Right ventricle myocardium inferior (tissue), 1 donor: ENCODE results near the gene PIK3R1. TPM values are rescaled to one million over a fixed set of nuclear protein-coding genes. Genes with fewer than 3 reads are reported as not detected.

ENCODE experiments used
- ATAC-seq: fragments of 200-7000 bp; cut with Tn5 transposase; one replicate; pipeline ENCODE4 v1.9.1; 2020; ENCODE audit warnings: mild to moderate bottlenecking, moderate library complexity
- DNase-seq: peaks from one replicate; pipeline ENCODE4 v3.0.0; 2021; ENCODE audit errors: missing footprints
- intact Hi-C: fragments of 100-400 bp; cut with DNase I; formaldehyde crosslinking; loops from one replicate; pipeline ENCODE4 v1.11.0; 2022
- total RNA-seq: library from RNA; stranded (reverse); fragmentation: NEBNext Ultra II Directional; extraction: Animal tissue kit (Norgen Biotek cat#: 25700); gene quantifications from one replicate; pipeline ENCODE4 v1.2.1, GENCODE V29; 2021
- donor health status: DM: no; HTN: yes; CAD: no; lungs with severe emphysema.

PIK3R1 gene
- total RNA-seq, 1 donor from 2014 or later, result 113 TPM

DNA sequence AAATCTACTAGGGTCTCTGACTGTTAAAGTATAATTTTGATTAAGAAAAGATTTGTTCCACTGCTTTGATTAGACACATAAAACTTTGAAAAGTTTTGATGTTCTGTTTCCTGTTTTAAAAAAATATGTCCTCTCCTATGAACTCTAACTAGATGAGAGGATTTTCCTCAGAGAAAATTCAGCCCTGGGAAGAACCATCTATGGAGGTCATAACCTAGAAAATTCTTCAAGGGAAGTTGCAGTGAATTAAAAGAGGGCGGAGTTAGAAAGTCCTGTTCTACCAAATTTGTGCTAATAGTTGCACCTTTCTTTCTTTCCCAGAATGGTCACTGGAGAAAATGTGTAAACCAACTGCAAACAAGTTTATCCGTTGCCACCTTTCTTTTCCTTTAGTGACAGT is 27.7 kb downstream of the PIK3R1 start:
- intact Hi-C loops, result no loop called here
- ATAC-seq (no peak), DNase-seq (no peak)

DNA sequence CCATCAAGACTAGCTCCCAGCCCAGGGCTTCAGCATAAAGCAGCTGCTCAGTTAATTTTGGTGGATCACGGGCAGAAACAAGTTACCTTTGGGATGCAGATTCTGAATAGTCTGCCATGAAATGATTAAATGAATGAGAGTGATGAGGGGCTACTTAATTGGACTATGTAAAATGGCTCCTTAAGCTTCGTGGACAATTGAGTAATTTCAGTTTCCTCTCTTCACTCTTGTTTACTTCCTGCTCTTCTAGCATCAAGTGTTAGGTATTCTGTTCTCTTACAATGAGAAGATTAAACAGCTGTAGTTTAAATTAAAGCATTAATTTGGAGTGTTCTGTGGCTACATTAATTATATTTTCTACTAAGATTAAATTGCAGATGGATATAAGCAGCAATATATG is 28.1 kb downstream of the PIK3R1 start:
- DNase-seq, result no peak
- intact Hi-C loops, result no loop called here

GRCh38 chr5:68245319-68245718 is 29.8 kb downstream of the PIK3R1 start:
- intact Hi-C loops, result no loop called here
- DNase-seq, result no peak
- no peak for ATAC-seq

More for the DNA sequence above, 28.1 kb downstream of the PIK3R1 start:
- ATAC-seq, result no peak

DNA sequence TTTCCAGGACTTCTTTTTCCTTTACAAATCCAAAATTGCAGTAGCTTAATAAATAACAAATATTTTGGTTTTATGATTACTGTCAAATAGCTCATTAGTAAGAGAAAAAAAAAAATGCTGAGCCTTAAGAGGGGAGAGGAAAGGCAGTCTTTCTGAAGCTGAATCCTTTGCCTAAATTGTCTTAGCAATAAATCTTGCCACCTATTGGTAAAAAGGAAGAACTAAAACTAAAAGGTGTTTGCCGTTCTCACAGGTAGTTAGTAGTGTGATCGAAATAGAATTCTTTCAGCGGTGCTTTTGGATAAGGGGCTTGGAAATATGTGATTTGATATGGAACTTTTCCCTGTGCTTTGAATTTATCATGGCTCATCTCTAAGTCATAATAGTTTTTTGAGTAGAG is 31.2 kb downstream of the PIK3R1 start:
- ATAC-seq (no peak), DNase-seq (no peak)
- intact Hi-C loops, result no loop called here

DNA sequence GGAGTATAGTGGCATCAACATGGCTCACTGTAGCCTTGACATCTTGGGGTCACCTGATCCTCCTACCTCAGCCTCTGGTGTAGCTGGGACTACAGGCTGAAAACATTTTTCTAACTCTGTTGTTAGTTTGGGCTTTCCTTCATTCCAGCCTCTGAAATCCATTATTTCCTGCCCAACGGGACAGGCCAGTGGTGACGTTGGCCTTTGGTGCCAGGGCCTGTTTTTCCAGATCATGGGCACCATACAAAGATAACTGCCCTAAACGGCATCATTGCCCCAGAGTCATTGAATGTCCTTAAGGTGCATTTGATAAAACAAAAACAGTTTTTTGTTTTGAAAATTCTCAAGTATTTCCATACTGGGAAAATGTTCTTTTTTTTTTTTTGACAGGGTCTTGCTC is 32.1 kb downstream of the PIK3R1 start:
- DNase-seq (no peak), ATAC-seq (no peak)
- intact Hi-C loops, result no loop called here

- intact Hi-C loops, result no loop called here
- no peak for ATAC-seq
- no peak for DNase-seq
Measured at GRCh38 chr5:68248896-68249295, 33.3 kb downstream of the PIK3R1 start.

DNA sequence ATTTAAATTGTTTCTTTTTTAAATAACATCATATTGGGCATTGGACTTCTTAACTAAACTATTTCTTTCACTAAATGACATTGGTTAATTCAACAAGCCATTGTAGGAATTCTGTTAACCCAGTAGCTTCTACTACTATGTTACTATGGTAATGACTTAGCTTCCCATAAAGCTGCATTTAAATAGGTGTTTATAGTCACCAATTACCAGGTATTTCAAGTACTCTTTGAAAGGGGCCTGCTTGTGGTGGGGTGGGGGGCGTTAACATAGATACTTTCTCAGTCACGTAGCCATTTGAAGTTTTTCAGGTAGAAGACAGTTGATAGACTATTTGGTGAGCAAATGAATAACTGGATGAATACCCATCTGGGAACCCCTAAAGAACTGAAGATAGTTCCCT is 34.0 kb downstream of the PIK3R1 start:
- DNase-seq (no peak), ATAC-seq (no peak)
- intact Hi-C loops, result no loop called here

DNA sequence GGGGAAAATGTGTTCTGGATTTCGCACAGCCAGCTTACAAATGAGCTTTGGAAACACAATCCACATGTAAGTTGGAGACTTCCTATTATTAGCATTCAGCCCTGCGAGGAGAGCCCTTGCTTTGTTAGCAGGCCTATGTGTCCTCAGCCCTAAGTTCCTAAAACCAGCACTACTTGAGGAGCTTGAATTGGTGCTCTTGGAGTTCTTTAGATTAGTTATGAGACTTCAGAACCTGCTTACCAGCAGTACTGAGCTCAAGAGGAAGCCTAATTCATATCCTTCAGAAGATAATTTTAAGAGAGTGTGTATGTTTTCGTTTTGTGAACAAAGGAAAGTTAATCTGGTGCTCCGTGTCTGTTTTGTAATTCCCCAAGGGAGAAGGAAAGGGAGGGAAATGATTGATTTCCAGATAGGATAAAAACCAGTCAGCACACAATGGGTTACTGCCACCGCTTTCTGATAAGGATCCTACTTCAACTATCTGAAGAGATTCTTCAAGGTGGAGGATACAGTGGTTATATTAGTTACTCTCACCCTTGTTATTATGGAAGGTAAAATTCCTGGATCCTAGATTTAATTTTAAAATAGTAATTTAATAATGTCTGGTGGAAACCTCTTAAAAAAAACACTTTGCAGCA is 35.2 kb downstream of the PIK3R1 start:
- intact Hi-C loops, result loop anchor here (5.0 kb wide), 5 partner anchors 33 to 1003 kb away; partner anchors contain the start of gene PIK3R1
- DNase-seq, result no peak
- ATAC-seq, result no peak

DNA sequence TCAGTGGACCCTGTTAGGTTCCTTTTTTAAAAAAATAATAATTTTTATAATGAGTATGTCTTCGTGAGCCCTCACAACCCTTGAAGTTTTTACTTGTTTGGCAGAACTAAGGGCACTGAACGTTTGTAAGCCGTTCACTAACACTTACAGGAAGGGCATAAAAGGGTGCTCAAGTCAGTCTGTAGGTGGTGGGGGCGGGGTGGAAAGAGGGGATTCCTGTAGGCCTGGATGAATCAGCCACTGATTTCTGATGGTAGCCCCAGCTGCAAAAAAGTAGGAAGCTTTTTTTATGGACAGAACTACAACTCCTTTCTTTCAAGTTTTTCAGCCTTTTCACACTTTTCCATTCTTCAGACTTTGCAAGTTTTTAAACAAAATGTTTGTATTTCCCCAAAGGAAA is 35.8 kb downstream of the PIK3R1 start:
- DNase-seq, result no peak
- intact Hi-C loops, result loop anchor here (5.0 kb wide), 5 partner anchors 34 to 1004 kb away; partner anchors contain the start of gene PIK3R1
- no peak for ATAC-seq

GRCh38 chr5:68251804-68252522 is 36.4 kb downstream of the PIK3R1 start:
- DNase-seq, result no peak
- ATAC-seq, result peak; percentile 83
- intact Hi-C loops, result loop anchor here (5.0 kb wide), 5 partner anchors 35 to 1005 kb away; partner anchors contain the start of gene PIK3R1

DNA sequence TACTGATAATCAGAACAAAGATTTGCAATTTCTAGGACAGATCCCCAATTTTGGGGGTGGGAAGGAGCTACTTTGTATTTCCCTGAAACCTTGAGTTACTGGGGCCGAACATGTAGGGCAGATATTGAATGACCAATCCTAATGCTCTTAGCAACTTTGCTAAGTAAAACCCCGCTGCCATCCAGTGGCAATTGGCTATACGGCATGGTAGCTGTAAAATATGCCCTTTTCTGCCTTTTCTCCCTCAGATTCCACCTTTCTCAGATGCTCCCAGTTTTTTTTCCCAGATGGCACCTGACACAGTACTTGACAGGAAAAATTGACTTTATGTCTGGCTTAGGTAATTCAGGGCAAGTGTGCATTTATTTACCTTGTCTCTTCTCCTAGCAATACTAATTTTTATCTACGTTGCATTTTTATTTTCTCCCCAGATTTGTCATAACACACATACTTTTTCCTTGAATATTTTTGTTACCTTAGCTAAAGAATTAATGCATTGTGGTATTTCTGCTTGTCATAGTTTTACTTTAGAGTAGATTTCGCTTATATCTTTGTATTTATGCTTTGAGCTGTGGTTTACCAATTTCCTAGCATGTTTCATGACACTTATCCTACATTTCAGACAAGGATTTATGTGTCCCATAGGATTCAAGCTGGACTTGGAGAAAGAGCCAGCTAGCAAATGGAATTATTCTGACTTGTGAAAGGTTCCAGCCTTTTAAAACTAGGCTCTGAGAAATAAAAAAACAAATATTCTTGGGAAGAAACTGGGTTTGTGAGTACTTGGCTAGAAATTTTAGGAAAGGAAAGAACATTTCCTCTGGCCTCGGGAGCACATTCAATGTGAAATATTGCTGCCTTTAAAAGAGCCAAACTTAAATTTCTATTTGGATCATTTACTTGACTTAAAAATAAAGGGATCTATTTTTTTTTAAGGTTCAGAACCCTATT is 37.4 kb downstream of the PIK3R1 start:
- no peak for DNase-seq
- intact Hi-C loops, result loop anchor here (5.0 kb wide), 5 partner anchors 36 to 1006 kb away; partner anchors contain the start of gene PIK3R1
- peak; percentile 59 for ATAC-seq

GRCh38 chr5:68253624-68254585 is 38.3 kb downstream of the PIK3R1 start:
- DNase-seq (no peak), ATAC-seq (no peak)
- intact Hi-C loops, result loop anchor here (5.0 kb wide), 5 partner anchors 37 to 1007 kb away; partner anchors contain the start of gene PIK3R1

DNA sequence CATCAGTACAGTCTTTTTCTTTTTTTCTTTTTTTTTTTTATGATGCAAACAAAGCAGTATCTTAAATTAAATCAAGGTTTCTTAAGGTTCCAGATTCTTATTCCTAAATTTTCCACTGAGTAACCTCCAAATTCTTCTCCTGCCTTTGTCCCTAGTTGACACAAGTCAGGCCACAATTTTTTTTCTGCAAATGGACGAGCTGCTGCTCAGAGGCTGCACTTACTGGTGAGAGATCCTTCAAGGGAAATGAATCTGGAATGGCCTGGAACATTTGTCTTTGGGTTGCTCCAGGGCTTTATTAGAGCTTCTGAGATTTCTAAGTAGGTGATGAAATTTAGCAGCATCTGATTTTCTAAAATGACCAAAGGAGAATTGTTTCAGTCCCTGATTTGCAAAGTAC is 39.3 kb downstream of the PIK3R1 start:
- no peak for DNase-seq
- intact Hi-C loops, result loop anchor here (5.0 kb wide), 5 partner anchors 38 to 1008 kb away; partner anchors contain the start of gene PIK3R1
- ATAC-seq, result no peak

- no peak for ATAC-seq
- intact Hi-C loops, result no loop called here
- DNase-seq, result no peak
Measured at GRCh38 chr5:68255305-68256120, 40.0 kb downstream of the PIK3R1 start.

- DNase-seq (no peak), ATAC-seq (no peak)
- intact Hi-C loops, result no loop called here
Measured at GRCh38 chr5:68257210-68257609, 41.7 kb downstream of the PIK3R1 start.

GRCh38 chr5:68258531-68258930 is 43.0 kb downstream of the PIK3R1 start:
- DNase-seq, result no peak

DNA sequence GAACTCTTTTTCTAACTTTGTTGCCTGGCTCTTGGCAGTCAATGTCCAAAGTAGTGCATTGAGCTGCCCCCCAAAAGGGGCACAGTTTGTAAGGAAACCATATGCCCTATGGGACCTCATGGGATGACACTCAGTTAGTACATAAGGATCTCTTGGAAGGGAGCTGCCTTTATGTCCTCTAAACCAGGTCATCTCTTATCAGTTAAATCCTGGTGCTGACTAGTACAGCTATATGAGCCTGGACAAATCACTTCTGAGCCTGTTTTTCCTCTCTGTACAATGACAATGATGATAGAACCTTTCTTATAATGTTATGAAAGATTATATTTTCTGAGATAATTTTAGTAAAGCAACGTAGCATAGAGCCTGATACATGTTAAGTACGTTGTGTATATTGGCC is 44.1 kb downstream of the PIK3R1 start:
- no peak for DNase-seq
- intact Hi-C loops, result no loop called here
- ATAC-seq, result peak; percentile 35

More at GRCh38 chr5:68258531-68258930, 43.0 kb downstream of the PIK3R1 start:
- intact Hi-C loops, result no loop called here
- peak; percentile 37 for ATAC-seq
